ENCODE measurements around the gene GCH1. TPM values are rescaled to one million over a fixed set of nuclear protein-coding genes. Genes with fewer than 3 reads are reported as not detected.

Gene GCH1
- total RNA-seq, 1 experiment from 2014 or later, result 9.2 TPM

DNA sequence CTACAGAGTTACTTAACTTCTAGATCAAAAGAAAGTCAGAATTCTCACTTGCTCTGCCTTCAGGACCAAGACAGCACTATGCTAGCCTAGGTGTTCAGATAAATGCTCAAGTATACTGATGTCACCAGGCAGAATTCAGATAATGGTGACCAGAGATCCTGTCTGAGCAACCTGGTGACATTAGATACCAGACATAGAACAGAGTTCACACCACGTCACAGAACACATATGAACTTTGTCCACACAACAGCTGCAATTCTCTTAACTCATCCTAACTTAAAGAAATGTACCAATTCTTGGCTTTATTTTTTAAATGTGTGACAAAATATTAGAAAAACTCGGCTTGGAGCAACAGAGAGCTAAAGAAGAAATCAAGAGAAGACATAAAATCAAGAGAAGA, 58.1 kb downstream of the GCH1 start (continued):
- TF ChIP-seq RELA (CRISPR knock-in tag; IDR thresholded peaks at IDR 0.05; ENCODE audit: borderline replicate concordance), result no peak
- no peak for TF ChIP-seq GRHL2 (CRISPR knock-in tag; IDR thresholded peaks at IDR 0.05; ENCODE audit: insufficient replicate concordance, severe bottlenecking)
- no peak for TF ChIP-seq CREM (CRISPR knock-in tag; IDR thresholded peaks at IDR 0.05)
- TF ChIP-seq, protein P1, sequence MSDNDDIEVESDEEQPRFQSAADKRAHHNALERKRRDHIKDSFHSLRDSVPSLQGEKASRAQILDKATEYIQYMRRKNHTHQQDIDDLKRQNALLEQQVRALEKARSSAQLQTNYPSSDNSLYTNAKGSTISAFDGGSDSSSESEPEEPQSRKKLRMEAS (CRISPR knock-in tag; IDR thresholded peaks at IDR 0.05), result no peak
- TF ChIP-seq SMAD4 (CRISPR knock-in tag; IDR thresholded peaks at IDR 0.05), result no peak
- no peak for TF ChIP-seq ZNF219 (CRISPR knock-in tag; IDR thresholded peaks at IDR 0.05; ENCODE audit: borderline replicate concordance)
- no peak for TF ChIP-seq TP53 (CRISPR knock-in tag; IDR thresholded peaks at IDR 0.05)
- TF ChIP-seq ZNF121 (CRISPR knock-in tag; IDR thresholded peaks at IDR 0.05), result no peak
- TF ChIP-seq, protein P2, sequence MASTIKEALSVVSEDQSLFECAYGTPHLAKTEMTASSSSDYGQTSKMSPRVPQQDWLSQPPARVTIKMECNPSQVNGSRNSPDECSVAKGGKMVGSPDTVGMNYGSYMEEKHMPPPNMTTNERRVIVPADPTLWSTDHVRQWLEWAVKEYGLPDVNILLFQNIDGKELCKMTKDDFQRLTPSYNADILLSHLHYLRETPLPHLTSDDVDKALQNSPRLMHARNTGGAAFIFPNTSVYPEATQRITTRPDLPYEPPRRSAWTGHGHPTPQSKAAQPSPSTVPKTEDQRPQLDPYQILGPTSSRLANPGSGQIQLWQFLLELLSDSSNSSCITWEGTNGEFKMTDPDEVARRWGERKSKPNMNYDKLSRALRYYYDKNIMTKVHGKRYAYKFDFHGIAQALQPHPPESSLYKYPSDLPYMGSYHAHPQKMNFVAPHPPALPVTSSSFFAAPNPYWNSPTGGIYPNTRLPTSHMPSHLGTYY (CRISPR knock-in tag; IDR thresholded peaks at IDR 0.05), result no peak

DNA sequence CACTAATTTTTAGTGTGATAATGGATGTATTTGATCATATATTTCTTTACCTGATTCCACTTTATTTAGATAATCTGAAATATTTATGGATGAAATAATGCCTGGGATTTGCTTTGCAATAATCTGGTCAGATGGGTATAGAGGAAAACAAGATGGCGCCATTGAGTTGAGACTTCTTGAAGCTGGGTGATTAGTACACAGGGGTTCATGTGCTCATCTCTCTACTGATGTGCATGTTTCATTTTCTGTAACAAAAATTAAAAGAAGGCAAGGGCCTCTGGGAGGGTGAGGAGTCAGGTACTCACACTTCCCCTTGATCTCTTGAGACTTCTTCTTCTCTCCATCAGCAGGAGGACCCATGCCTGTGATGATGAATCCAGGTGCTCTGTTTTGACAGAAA, 61.8 kb downstream of the GCH1 start:
- 0 out of 2 replicates have a peak, but pooled peaks cover 3% of the 10 kb centered on the region for H3K9me3 Mint-ChIP-seq
- no peaks in the 10 kb centered on the region for H3K27me3 Mint-ChIP-seq (ENCODE audit: low read depth)
- peaks cover 5% of the 10 kb centered on the region; the same call in 1 of the 2 replicates for H3K36me3 Mint-ChIP-seq
- CTCF ChIA-PET, result interaction anchor here (1.0 kb wide), 1 partner anchor 27 kb away, joined by 3 read pairs; no protein-coding TSS in a partner anchor
- H3K4me3 Mint-ChIP-seq, result no peak overlapping the region
- POLR2A ChIA-PET, result no interaction called here
- no peak overlapping the region for H3K27ac Mint-ChIP-seq
- TF ChIP-seq, protein P3, sequence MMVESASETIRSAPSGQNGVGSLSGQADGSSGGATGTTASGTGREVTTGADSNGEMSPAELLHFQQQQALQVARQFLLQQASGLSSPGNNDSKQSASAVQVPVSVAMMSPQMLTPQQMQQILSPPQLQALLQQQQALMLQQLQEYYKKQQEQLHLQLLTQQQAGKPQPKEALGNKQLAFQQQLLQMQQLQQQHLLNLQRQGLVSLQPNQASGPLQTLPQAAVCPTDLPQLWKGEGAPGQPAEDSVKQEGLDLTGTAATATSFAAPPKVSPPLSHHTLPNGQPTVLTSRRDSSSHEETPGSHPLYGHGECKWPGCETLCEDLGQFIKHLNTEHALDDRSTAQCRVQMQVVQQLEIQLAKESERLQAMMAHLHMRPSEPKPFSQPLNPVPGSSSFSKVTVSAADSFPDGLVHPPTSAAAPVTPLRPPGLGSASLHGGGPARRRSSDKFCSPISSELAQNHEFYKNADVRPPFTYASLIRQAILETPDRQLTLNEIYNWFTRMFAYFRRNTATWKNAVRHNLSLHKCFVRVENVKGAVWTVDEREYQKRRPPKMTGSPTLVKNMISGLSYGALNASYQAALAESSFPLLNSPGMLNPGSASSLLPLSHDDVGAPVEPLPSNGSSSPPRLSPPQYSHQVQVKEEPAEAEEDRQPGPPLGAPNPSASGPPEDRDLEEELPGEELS (CRISPR knock-in tag; IDR thresholded peaks at IDR 0.05), result no peak
- TF ChIP-seq SMAD4 (CRISPR knock-in tag; IDR thresholded peaks at IDR 0.05) (no peak), CREM (CRISPR knock-in tag; IDR thresholded peaks at IDR 0.05) (no peak), NFE2L1 (CRISPR knock-in tag; IDR thresholded peaks at IDR 0.05) (no peak), RORB (CRISPR knock-in tag; IDR thresholded peaks at IDR 0.05) (no peak), ZNF263 (CRISPR knock-in tag; IDR thresholded peaks at IDR 0.05; ENCODE audit: low read depth) (no peak), HMGA2 (CRISPR knock-in tag; IDR thresholded peaks at IDR 0.05) (no peak), TEAD4 (CRISPR knock-in tag; IDR thresholded peaks at IDR 0.05) (no peak), ZNF423 (CRISPR knock-in tag; IDR thresholded peaks at IDR 0.05) (no peak), ATF1 (CRISPR knock-in tag; IDR thresholded peaks at IDR 0.05) (no peak)
- TF ChIP-seq, protein P4, sequence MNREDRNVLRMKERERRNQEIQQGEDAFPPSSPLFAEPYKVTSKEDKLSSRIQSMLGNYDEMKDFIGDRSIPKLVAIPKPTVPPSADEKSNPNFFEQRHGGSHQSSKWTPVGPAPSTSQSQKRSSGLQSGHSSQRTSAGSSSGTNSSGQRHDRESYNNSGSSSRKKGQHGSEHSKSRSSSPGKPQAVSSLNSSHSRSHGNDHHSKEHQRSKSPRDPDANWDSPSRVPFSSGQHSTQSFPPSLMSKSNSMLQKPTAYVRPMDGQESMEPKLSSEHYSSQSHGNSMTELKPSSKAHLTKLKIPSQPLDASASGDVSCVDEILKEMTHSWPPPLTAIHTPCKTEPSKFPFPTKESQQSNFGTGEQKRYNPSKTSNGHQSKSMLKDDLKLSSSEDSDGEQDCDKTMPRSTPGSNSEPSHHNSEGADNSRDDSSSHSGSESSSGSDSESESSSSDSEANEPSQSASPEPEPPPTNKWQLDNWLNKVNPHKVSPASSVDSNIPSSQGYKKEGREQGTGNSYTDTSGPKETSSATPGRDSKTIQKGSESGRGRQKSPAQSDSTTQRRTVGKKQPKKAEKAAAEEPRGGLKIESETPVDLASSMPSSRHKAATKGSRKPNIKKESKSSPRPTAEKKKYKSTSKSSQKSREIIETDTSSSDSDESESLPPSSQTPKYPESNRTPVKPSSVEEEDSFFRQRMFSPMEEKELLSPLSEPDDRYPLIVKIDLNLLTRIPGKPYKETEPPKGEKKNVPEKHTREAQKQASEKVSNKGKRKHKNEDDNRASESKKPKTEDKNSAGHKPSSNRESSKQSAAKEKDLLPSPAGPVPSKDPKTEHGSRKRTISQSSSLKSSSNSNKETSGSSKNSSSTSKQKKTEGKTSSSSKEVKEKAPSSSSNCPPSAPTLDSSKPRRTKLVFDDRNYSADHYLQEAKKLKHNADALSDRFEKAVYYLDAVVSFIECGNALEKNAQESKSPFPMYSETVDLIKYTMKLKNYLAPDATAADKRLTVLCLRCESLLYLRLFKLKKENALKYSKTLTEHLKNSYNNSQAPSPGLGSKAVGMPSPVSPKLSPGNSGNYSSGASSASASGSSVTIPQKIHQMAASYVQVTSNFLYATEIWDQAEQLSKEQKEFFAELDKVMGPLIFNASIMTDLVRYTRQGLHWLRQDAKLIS (CRISPR knock-in tag; IDR thresholded peaks at IDR 0.05; ENCODE audit: borderline replicate concordance), result no peak
- TF ChIP-seq, protein P5, sequence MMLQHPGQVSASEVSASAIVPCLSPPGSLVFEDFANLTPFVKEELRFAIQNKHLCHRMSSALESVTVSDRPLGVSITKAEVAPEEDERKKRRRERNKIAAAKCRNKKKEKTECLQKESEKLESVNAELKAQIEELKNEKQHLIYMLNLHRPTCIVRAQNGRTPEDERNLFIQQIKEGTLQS (CRISPR knock-in tag; conservative IDR thresholded peaks at IDR 0.05), result no peak
- 0 out of 2 replicates have a peak, but pooled peaks cover 6% of the 10 kb centered on the region for H3K4me1 Mint-ChIP-seq
- no peak for ATAC-seq
- DNase-seq (ENCODE audit: low spot score), result no peak
